DOHH2 (cell line): ENCODE measurements around the gene DOCK1.

Experiments
- EZH2phosphoT487 ChIP-seq: fragments of 200-600 bp; sonication (generic); IDR thresholded peaks from 2 replicates; pipeline ENCODE4 v1.6.1; 2017; ENCODE audit warnings: borderline replicate concordance, mild to moderate bottlenecking, antibody characterized with exemption, low read length, moderate library complexity, mixed read lengths
- TF ChIP-seq, protein P1 (sequence below): fragments of 200-600 bp; sonication (generic); IDR thresholded peaks from one replicate; pipeline ENCODE4 v1.5.1; 2014; ENCODE audit warnings: antibody characterized with exemption, mild to moderate bottlenecking, low read depth, low read length; ENCODE audit not compliant: poor library complexity, severe bottlenecking

DNA sequence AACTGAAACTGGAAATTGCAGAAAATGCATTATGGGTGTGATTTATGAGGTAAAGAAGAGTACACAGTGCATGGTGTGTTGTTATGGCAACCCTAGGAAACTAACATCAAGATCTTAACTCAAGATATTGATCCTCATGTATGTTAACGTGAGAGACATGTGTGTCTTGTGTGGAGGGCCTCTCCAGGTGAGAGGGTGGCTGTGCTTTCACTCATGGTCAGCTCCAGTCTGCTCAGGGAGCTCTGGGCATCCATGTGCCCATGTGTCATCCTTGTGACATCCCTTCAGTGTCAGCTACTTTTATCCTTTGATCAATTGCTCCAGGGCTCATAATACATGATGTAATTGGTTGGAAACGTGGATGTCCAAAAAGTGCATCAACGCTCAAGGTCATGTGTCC, 316.1 kb downstream of the DOCK1 start:
- TF ChIP-seq, protein P1, sequence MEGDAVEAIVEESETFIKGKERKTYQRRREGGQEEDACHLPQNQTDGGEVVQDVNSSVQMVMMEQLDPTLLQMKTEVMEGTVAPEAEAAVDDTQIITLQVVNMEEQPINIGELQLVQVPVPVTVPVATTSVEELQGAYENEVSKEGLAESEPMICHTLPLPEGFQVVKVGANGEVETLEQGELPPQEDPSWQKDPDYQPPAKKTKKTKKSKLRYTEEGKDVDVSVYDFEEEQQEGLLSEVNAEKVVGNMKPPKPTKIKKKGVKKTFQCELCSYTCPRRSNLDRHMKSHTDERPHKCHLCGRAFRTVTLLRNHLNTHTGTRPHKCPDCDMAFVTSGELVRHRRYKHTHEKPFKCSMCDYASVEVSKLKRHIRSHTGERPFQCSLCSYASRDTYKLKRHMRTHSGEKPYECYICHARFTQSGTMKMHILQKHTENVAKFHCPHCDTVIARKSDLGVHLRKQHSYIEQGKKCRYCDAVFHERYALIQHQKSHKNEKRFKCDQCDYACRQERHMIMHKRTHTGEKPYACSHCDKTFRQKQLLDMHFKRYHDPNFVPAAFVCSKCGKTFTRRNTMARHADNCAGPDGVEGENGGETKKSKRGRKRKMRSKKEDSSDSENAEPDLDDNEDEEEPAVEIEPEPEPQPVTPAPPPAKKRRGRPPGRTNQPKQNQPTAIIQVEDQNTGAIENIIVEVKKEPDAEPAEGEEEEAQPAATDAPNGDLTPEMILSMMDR, result no peak
- TF ChIP-seq EZH2phosphoT487, result no peak
